ENCODE data around the gene FRAS1.

DNA sequence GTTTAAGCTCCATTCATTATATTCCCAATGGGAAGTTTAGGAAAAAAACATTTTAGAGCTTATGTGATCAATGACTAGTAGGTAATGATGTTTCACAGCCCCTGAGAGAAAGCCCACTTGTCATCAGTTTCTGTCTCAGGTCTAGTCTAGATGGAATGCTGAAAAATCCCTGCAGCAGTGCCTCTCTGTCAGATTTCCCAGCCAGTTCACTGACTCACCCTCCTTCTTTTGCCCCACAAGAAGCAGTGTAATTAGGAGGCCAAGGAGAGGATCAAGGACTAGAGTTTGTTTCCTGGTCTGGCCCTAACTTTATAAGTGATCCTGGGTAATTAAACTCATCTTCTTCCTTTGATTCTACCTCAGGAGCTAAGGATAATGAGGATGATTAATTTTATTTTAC lies 375.8 kb downstream of the FRAS1 start:
- TF ChIP-seq, protein P1, sequence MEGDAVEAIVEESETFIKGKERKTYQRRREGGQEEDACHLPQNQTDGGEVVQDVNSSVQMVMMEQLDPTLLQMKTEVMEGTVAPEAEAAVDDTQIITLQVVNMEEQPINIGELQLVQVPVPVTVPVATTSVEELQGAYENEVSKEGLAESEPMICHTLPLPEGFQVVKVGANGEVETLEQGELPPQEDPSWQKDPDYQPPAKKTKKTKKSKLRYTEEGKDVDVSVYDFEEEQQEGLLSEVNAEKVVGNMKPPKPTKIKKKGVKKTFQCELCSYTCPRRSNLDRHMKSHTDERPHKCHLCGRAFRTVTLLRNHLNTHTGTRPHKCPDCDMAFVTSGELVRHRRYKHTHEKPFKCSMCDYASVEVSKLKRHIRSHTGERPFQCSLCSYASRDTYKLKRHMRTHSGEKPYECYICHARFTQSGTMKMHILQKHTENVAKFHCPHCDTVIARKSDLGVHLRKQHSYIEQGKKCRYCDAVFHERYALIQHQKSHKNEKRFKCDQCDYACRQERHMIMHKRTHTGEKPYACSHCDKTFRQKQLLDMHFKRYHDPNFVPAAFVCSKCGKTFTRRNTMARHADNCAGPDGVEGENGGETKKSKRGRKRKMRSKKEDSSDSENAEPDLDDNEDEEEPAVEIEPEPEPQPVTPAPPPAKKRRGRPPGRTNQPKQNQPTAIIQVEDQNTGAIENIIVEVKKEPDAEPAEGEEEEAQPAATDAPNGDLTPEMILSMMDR (IDR thresholded peaks at IDR 0.05; ENCODE audit: poor library complexity, severe bottlenecking): no peak
- no peak for TF ChIP-seq EP300 (conservative IDR thresholded peaks at IDR 0.05; ENCODE audit: poor library complexity, severe bottlenecking)

Measured in neural cell (in vitro differentiated cells).